Chondrocyte (in vitro differentiated cells): ENCODE measurements around the gene FGD4. TPM values are rescaled to one million over a fixed set of nuclear protein-coding genes. Genes with fewer than 3 reads are reported as not detected.
A peak's percentile ranks its signal among the peaks of the same experiment; 100 is the strongest.

Experiments
- DNase-seq: peaks from one replicate; pipeline ENCODE4 v3.0.0; 2021; ENCODE audit warnings: mixed read lengths, low spot score
- H3K27ac Mint-ChIP-seq: one replicate; pipeline ENCODE4 v1.8.0; 2021; ENCODE audit warnings: mild to moderate bottlenecking, moderate library complexity, mixed read lengths; ENCODE audit not compliant: unreplicated experiment
- H3K27me3 Mint-ChIP-seq: 2 replicates; pipeline ENCODE4 v1.8.0; 2021; ENCODE audit warnings: low read depth, mixed read lengths
- H3K36me3 Mint-ChIP-seq: 2 replicates; pipeline ENCODE4 v1.8.0; 2021; ENCODE audit warnings: low read depth, mixed read lengths
- H3K4me1 Mint-ChIP-seq: 2 replicates; pipeline ENCODE4 v1.8.0; 2021; ENCODE audit warnings: low read depth, mild to moderate bottlenecking, mixed read lengths
- H3K4me3 Mint-ChIP-seq: one replicate; pipeline ENCODE4 v1.8.0; 2021; ENCODE audit warnings: mild to moderate bottlenecking, moderate library complexity, mixed read lengths; ENCODE audit not compliant: unreplicated experiment
- H3K9me3 Mint-ChIP-seq: 2 replicates; pipeline ENCODE4 v1.8.0; 2021; ENCODE audit warnings: low read depth, mixed read lengths
- CTCF ChIP-seq: fragments of 200-600 bp; sonication (generic); IDR thresholded peaks from 2 replicates; pipeline ENCODE4 v1.5.0; 2021; ENCODE audit warnings: antibody characterized with exemption, mild to moderate bottlenecking, moderate library complexity
- total RNA-seq: library from RNA; stranded (reverse); gene quantifications from 3 replicates; pipeline ENCODE4 v1.2.1, GENCODE V29; 2021

FGD4 gene
- total RNA-seq, 1 donor from 2014 or later, result 8.7 TPM

GRCh38 chr12:32546272-32546671, 146.9 kb downstream of the FGD4 start:
- H3K36me3 Mint-ChIP-seq, result peaks cover 3% of the 10 kb centered on the region
- no peaks in the 10 kb centered on the region for H3K27me3 Mint-ChIP-seq
- no peak overlapping the region for H3K27ac Mint-ChIP-seq
- peaks cover 41% of the 10 kb centered on the region for H3K4me1 Mint-ChIP-seq
- no peak for DNase-seq
- no peak overlapping the region for H3K4me3 Mint-ChIP-seq
- H3K9me3 Mint-ChIP-seq, result no peaks in the 10 kb centered on the region
- TF ChIP-seq CTCF, result no peak

- peaks cover 25% of the 10 kb centered on the region for H3K4me1 Mint-ChIP-seq
- no peak for DNase-seq
- peak overlapping the region; percentile 87 for H3K27ac Mint-ChIP-seq
- peaks cover 6% of the 10 kb centered on the region for H3K36me3 Mint-ChIP-seq
- no peaks in the 10 kb centered on the region for H3K9me3 Mint-ChIP-seq
- no peaks in the 10 kb centered on the region for H3K27me3 Mint-ChIP-seq
- H3K4me3 Mint-ChIP-seq, result peak overlapping the region; percentile 41
- no peak for TF ChIP-seq CTCF
These were observed 149.4 kb downstream of the FGD4 start for GRCh38 chr12:32548691-32549281.

GRCh38 chr12:32549675-32550079, 150.3 kb downstream of the FGD4 start:
- H3K36me3 Mint-ChIP-seq, result peaks cover 6% of the 10 kb centered on the region
- peak overlapping the region; percentile 39 for H3K4me3 Mint-ChIP-seq
- H3K9me3 Mint-ChIP-seq, result no peaks in the 10 kb centered on the region
- no peak for DNase-seq
- no peaks in the 10 kb centered on the region for H3K27me3 Mint-ChIP-seq
- no peak for TF ChIP-seq CTCF
- peaks cover 25% of the 10 kb centered on the region for H3K4me1 Mint-ChIP-seq
- peak overlapping the region; percentile 87 for H3K27ac Mint-ChIP-seq

- Mint-ChIP-seq H3K9me3 (no peaks in the 10 kb centered on the region), H3K4me1 (peaks cover 25% of the 10 kb centered on the region), H3K27me3 (no peaks in the 10 kb centered on the region), H3K27ac (no peak overlapping the region), H3K4me3 (no peak overlapping the region), H3K36me3 (peaks cover 6% of the 10 kb centered on the region)
- no peak for TF ChIP-seq CTCF
- DNase-seq, result no peak
These were observed 151.7 kb downstream of the FGD4 start for GRCh38 chr12:32551058-32551457.

GRCh38 chr12:32558903-32559302, 159.5 kb downstream of the FGD4 start:
- Mint-ChIP-seq H3K4me1 (peaks cover 3% of the 10 kb centered on the region), H3K9me3 (no peaks in the 10 kb centered on the region), H3K27ac (no peak overlapping the region), H3K27me3 (no peaks in the 10 kb centered on the region), H3K36me3 (no peaks in the 10 kb centered on the region), H3K4me3 (no peak overlapping the region)
- no peak for DNase-seq
- no peak for TF ChIP-seq CTCF
